HL-60 (cell line): ENCODE data around the gene BMAL1.

ENCODE experiments used
- POLR2AphosphoS5 ChIP-seq: IDR thresholded peaks from 2 replicates; pipeline ENCODE4 v1.6.1; 2012; ENCODE audit warnings: low read depth
- TF ChIP-seq, protein P1 (sequence below): IDR thresholded peaks from one replicate; pipeline ENCODE4 v1.5.1; 2011; ENCODE audit warnings: low read length, control low read depth, inconsistent platforms; ENCODE audit not compliant: insufficient read depth

DNA sequence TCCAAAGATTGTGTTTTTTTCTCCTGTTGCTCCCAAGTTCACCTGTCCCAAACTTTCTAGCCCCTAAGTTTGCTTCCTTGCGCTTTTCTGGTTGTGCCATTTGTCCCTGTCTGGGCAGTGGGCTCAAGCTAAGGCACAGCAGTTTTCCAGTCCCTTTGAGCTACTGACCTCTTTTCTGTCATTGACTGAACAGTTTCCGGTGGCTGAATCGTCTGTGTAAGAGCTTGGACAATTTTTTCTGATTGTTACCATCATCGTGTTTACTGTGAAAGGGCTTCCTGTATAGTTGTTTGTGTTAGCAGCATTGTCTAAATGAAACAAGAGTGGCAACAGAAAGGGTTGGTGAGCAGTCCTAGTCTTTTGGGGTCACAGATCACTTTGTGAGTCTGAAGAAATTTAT lies 49.8 kb downstream of the BMAL1 start:
- TF ChIP-seq, protein P1, sequence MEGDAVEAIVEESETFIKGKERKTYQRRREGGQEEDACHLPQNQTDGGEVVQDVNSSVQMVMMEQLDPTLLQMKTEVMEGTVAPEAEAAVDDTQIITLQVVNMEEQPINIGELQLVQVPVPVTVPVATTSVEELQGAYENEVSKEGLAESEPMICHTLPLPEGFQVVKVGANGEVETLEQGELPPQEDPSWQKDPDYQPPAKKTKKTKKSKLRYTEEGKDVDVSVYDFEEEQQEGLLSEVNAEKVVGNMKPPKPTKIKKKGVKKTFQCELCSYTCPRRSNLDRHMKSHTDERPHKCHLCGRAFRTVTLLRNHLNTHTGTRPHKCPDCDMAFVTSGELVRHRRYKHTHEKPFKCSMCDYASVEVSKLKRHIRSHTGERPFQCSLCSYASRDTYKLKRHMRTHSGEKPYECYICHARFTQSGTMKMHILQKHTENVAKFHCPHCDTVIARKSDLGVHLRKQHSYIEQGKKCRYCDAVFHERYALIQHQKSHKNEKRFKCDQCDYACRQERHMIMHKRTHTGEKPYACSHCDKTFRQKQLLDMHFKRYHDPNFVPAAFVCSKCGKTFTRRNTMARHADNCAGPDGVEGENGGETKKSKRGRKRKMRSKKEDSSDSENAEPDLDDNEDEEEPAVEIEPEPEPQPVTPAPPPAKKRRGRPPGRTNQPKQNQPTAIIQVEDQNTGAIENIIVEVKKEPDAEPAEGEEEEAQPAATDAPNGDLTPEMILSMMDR = no peak
- no peak for TF ChIP-seq POLR2AphosphoS5
